ENCODE measurements around the gene LGI1.

The LGI1 gene

GRCh38 chr10:93757801-93758507 lies at the start of gene LGI1:
Gene LGI1 (plus strand): TSS chr10:93757936. CDS start chr10:93758145, 209 bp downstream.
- no peak for DNase-seq

- DNase-seq, result no peak
Observed at GRCh38 chr10:93710333-93710909, 47.3 kb upstream of the LGI1 start.

GRCh38 chr10:93711891-93712290 lies 45.8 kb upstream of the LGI1 start:
- DNase-seq, result no peak

GRCh38 chr10:93712593-93712992 lies 45.1 kb upstream of the LGI1 start:
- no peak for DNase-seq

- DNase-seq, result no peak
Observed at GRCh38 chr10:93715345-93715744, 42.4 kb upstream of the LGI1 start.

GRCh38 chr10:93716766-93717165 lies 41.0 kb upstream of the LGI1 start:
- DNase-seq, result no peak

GRCh38 chr10:93718937-93719725 lies 38.6 kb upstream of the LGI1 start:
- DNase-seq, result no peak

- DNase-seq, result no peak
Observed at GRCh38 chr10:93719901-93720300, 37.8 kb upstream of the LGI1 start.

GRCh38 chr10:93722550-93722949 lies 35.2 kb upstream of the LGI1 start:
- DNase-seq, result no peak

- no peak for DNase-seq
Observed at GRCh38 chr10:93723153-93723552, 34.6 kb upstream of the LGI1 start.

GRCh38 chr10:93726024-93726423 lies 31.7 kb upstream of the LGI1 start:
- DNase-seq, result no peak

- no peak for DNase-seq
Observed at GRCh38 chr10:93741367-93741766, 16.4 kb upstream of the LGI1 start.

GRCh38 chr10:93742633-93743349 lies 14.9 kb upstream of the LGI1 start:
- DNase-seq, result no peak

GRCh38 chr10:93745408-93746065 lies 12.2 kb upstream of the LGI1 start:
- DNase-seq, result peak; percentile 5 to 9

GRCh38 chr10:93746844-93747284 lies 10.9 kb upstream of the LGI1 start:
- peak; percentile 53 to 81 for DNase-seq

GRCh38 chr10:93749218-93749799 lies 8.4 kb upstream of the LGI1 start:
- peak in 1 of 2 experiments; percentile 15 for DNase-seq

- no peak for DNase-seq
Observed at GRCh38 chr10:93751124-93751523, 6.6 kb upstream of the LGI1 start.

GRCh38 chr10:93751832-93752231 lies 5.9 kb upstream of the LGI1 start:
- no peak for DNase-seq

GRCh38 chr10:93752761-93753160 lies 5.0 kb upstream of the LGI1 start:
- no peak for DNase-seq

GRCh38 chr10:93753621-93754250 lies 4.0 kb upstream of the LGI1 start:
- no peak for DNase-seq

GRCh38 chr10:93754761-93755160 lies 3.0 kb upstream of the LGI1 start:
- no peak for DNase-seq

Data from NCI-H2081 (cell line).